GM21723 (cell line): ENCODE measurements around the gene OPRM1.

Experiments used
- ATAC-seq: cut with Tn5 transposase; IDR thresholded peaks from one replicate; pipeline ENCODE4 v1.9.1; 2021; ENCODE audit warnings: mild to moderate bottlenecking, moderate library complexity; ENCODE audit not compliant: unreplicated experiment

Gene OPRM1

GRCh38 chr6:154080461-154081189, 41.6 kb downstream of the OPRM1 start:
- no peak for ATAC-seq

- no peak for ATAC-seq
Measured at GRCh38 chr6:154086510-154086909, 47.5 kb downstream of the OPRM1 start.

- no peak for ATAC-seq
Measured at GRCh38 chr6:154092326-154092962, 53.4 kb downstream of the OPRM1 start.

GRCh38 chr6:154093231-154094044, 54.4 kb downstream of the OPRM1 start:
- ATAC-seq: no peak

GRCh38 chr6:154095571-154095970, 56.5 kb downstream of the OPRM1 start:
- no peak for ATAC-seq

GRCh38 chr6:154096316-154096715, 57.3 kb downstream of the OPRM1 start:
- ATAC-seq: no peak

- no peak for ATAC-seq
Measured at GRCh38 chr6:154096834-154097233, 57.8 kb downstream of the OPRM1 start.

- no peak for ATAC-seq
Measured at GRCh38 chr6:154099211-154099610, 60.2 kb downstream of the OPRM1 start.

GRCh38 chr6:154106251-154106650, 67.2 kb downstream of the OPRM1 start:
- no peak for ATAC-seq

- no peak for ATAC-seq
Measured at GRCh38 chr6:154111025-154111424, 72.0 kb downstream of the OPRM1 start.

- no peak for ATAC-seq
Measured at GRCh38 chr6:154112181-154112809, 73.3 kb downstream of the OPRM1 start.

- no peak for ATAC-seq
Measured at GRCh38 chr6:154113392-154113791, 74.4 kb downstream of the OPRM1 start.

- ATAC-seq: no peak
Measured at GRCh38 chr6:154117485-154117884, 78.4 kb downstream of the OPRM1 start.

- ATAC-seq: no peak
Measured at GRCh38 chr6:154122195-154122925, 83.3 kb downstream of the OPRM1 start.

- no peak for ATAC-seq
Measured at GRCh38 chr6:154123155-154123956, 84.3 kb downstream of the OPRM1 start.

GRCh38 chr6:154125421-154125820, 86.4 kb downstream of the OPRM1 start:
- ATAC-seq: no peak

- ATAC-seq: no peak
Measured at GRCh38 chr6:154127657-154128056, 88.6 kb downstream of the OPRM1 start.

GRCh38 chr6:154134471-154135147, 95.6 kb downstream of the OPRM1 start:
- ATAC-seq: no peak

- no peak for ATAC-seq
Measured at GRCh38 chr6:154138793-154139192, 99.8 kb downstream of the OPRM1 start.
